Activated CD8-positive, alpha-beta memory T cell treated with anti-CD3 and anti-CD28 coated beads for 36 hours (primary cell): ENCODE measurements around the gene FAM180B. TPM values are rescaled to one million over a fixed set of nuclear protein-coding genes. Genes with fewer than 3 reads are reported as not detected.
"Not testable (repeated sequence)": the region's sequence is repeated elsewhere in the genome, so short reads cannot be mapped to it uniquely, and the experiment has no call there.

Experiments
- CTCF ChIA-PET: fragments of 350-600 bp; sonication (Branson Sonifier 250); formaldehyde crosslinking; loops from one replicate; lab custom pipeline; 2021; ENCODE audit warnings: antibody characterized with exemption; lab: Charles Lee
- POLR2A ChIA-PET: fragments of 350-600 bp; sonication (Branson Sonifier 250); formaldehyde crosslinking; loops from one replicate; lab custom pipeline; 2021; ENCODE audit warnings: antibody characterized with exemption; lab: Charles Lee
- total RNA-seq, 2 experiments: library from RNA; stranded (reverse); gene quantifications; one replicate each; pipeline ENCODE4 v1.2.3, GENCODE V29; 2021

FAM180B gene
- total RNA-seq, 2 experiments from 2014 or later, result 0.15 TPM; not detected in 1

- CTCF ChIA-PET, result interaction anchor here (0.6 to 0.7 kb wide), 2 partner anchors 16 to 141 kb away, joined by 3 read pairs; no protein-coding TSS in a partner anchor
- POLR2A ChIA-PET, result interaction anchor here (0.6 kb wide), 1 partner anchor 69 kb away, joined by 5 read pairs; no protein-coding TSS in a partner anchor
Measured at GRCh38 chr11:47617417-47617809, 30.9 kb downstream of the FAM180B start.

- CTCF ChIA-PET, result no interaction called here
- POLR2A ChIA-PET, result interaction anchor here (0.7 kb wide), 1 partner anchor 134 kb away, joined by 6 read pairs; no protein-coding TSS in a partner anchor
Measured at GRCh38 chr11:47620836-47621378, 34.4 kb downstream of the FAM180B start.

- ChIA-PET CTCF (interaction anchor here (0.6 kb wide), 2 partner anchors 46 to 1383 kb away, joined by 3 to 4 read pairs; no protein-coding TSS in a partner anchor), POLR2A (no interaction called here)
Measured at GRCh38 chr11:47626234-47626633, 39.8 kb downstream of the FAM180B start.

GRCh38 chr11:47628026-47628425, 41.5 kb downstream of the FAM180B start:
- ChIA-PET CTCF (no interaction called here), POLR2A (no interaction called here)

GRCh38 chr11:47631473-47631872, 45.0 kb downstream of the FAM180B start:
- CTCF ChIA-PET, result no interaction called here
- POLR2A ChIA-PET, result no interaction called here

GRCh38 chr11:47636331-47636730, 49.9 kb downstream of the FAM180B start:
- POLR2A ChIA-PET, result interaction anchor here (0.6 kb wide), 1 partner anchor 114 kb away, joined by 10 read pairs; no protein-coding TSS in a partner anchor
- CTCF ChIA-PET, result not testable (repeated sequence)

Other genes with a start within 250 kb of the FAM180B start
- gene MYBPC3, start 234.0 kb upstream of the FAM180B start, total RNA-seq, result not detected
- not detected for gene SPI1, start 208.1 kb upstream of the FAM180B start, total RNA-seq
- gene SLC39A13, start 178.1 kb upstream of the FAM180B start, total RNA-seq, result 10 to 100 TPM; 17.3 to 19.2 TPM
- 100 to 1,000 TPM; 188 to 202 TPM for gene PSMC3, start 160.2 kb upstream of the FAM180B start, total RNA-seq
- under 1 TPM in 1 of 2 experiments, not detected in 1; 0.27 TPM for gene RAPSN, start 137.5 kb upstream of the FAM180B start, total RNA-seq
- gene CELF1, start 33.5 kb upstream of the FAM180B start, total RNA-seq, result 100 to 1,000 TPM; 145 to 148 TPM
- gene PTPMT1, start 21.1 kb upstream of the FAM180B start, total RNA-seq, result 10 to 100 TPM; 55.5 to 58.9 TPM
- 10 to 100 TPM; 19.5 to 20.3 TPM for gene KBTBD4, start 7.7 kb upstream of the FAM180B start, total RNA-seq
- 100 to 1,000 TPM; 145 to 149 TPM for gene NDUFS3, start 7.6 kb upstream of the FAM180B start, total RNA-seq
- gene C1QTNF4, start 7.7 kb downstream of the FAM180B start, total RNA-seq, result not detected
- 100 to 1,000 TPM; 142 to 147 TPM for gene MTCH2, start 55.9 kb downstream of the FAM180B start, total RNA-seq
- gene AGBL2, start 128.7 kb downstream of the FAM180B start, total RNA-seq, result 1 to 10 TPM; 2.9 to 3.4 TPM
- gene FNBP4, start 180.7 kb downstream of the FAM180B start, total RNA-seq, result 10 to 100 TPM; 95.6 to 98.5 TPM